Kidney (tissue), 14 donors: ENCODE results near the gene CACNB1. TPM values are rescaled to one million over a fixed set of nuclear protein-coding genes. Genes with fewer than 3 reads are reported as not detected.
A peak's percentile ranks its signal among the peaks of the same experiment; 100 is the strongest.

Experiments used
- DNase-seq, 5 donors: peaks; one replicate each; pipeline ENCODE4 v3.0.0-alpha.2; 2013 to 2020
- FAIRE-seq: peaks from 2 replicates; lab custom pipeline; 2012; peaks lifted over from hg19 to GRCh38; lab: Jason Lieb, UNC
- H3K27ac ChIP-seq, 2 donors: one replicate each; pipeline ENCODE4 v1.7.0; 2013; ENCODE audit warnings: low read depth in 2 of 2, low read length in 2 of 2, inconsistent platforms in 1 of 2
- H3K27me3 ChIP-seq: one replicate; pipeline ENCODE4 v1.7.1; 2013; ENCODE audit warnings: low read length, inconsistent platforms; ENCODE audit not compliant: control insufficient read depth, insufficient read depth
- H3K36me3 ChIP-seq, 3 donors: one replicate each; pipeline versions ENCODE4 v1.7.0 to v1.7.1; 2013; ENCODE audit warnings: low read length in 3 of 3, control low read depth in 1 of 3, inconsistent platforms in 1 of 3; ENCODE audit not compliant: insufficient read depth in 3 of 3, control insufficient read depth in 2 of 3
- H3K4me1 ChIP-seq, 3 donors: one replicate each; pipeline versions ENCODE4 v1.7.0 to v1.7.1; 2013; ENCODE audit warnings: low read length in 3 of 3, inconsistent platforms in 1 of 3, low read depth in 1 of 3; ENCODE audit not compliant: control insufficient read depth in 2 of 3, insufficient read depth in 2 of 3
- H3K4me3 ChIP-seq, 3 donors: one replicate each; pipeline versions ENCODE4 v1.7.0 to v1.8.1; 2013; ENCODE audit warnings: low read length in 3 of 3, control low read depth in 1 of 3, inconsistent platforms in 1 of 3
- H3K9ac ChIP-seq, 3 donors: one replicate each; pipeline versions ENCODE4 v1.7.0 to v1.7.1; 2013; ENCODE audit warnings: low read length in 3 of 3, control low read depth in 1 of 3, inconsistent platforms in 1 of 3
- H3K9me3 ChIP-seq, 3 donors: one replicate each; pipeline versions ENCODE4 v1.7.0 to v1.7.1; 2013; ENCODE audit warnings: low read length in 3 of 3, control low read depth in 1 of 3, inconsistent platforms in 1 of 3; ENCODE audit not compliant: control insufficient read depth in 2 of 3, insufficient read depth in 1 of 3
- CTCF ChIP-seq: IDR thresholded peaks from 3 replicates; pipeline ENCODE4 v1.5.1; 2012; ENCODE audit warnings: mild to moderate bottlenecking, moderate library complexity, borderline replicate concordance; ENCODE audit not compliant: insufficient read depth; ENCODE audit errors: extremely low read depth
- intact Hi-C: fragments of 100-400 bp; cut with DNase I; formaldehyde crosslinking; loops from one replicate; pipeline ENCODE4 v1.11.1; 2022
- polyA plus RNA-seq: library from polyadenylated mRNA; stranded (reverse); fragments of 350-450 nt; fragmentation: Illumina TruSeq; extraction: RNeasy Lipid Tissue Mini Kit (QIAGEN cat#74804); gene quantifications from one replicate; pipeline ENCODE4 v1.2.3, GENCODE V29; 2014; ENCODE audit warnings: low read depth, low replicate concordance; ENCODE audit not compliant: insufficient read depth
- total RNA-seq: library from RNA; stranded (reverse); fragmentation: NEBNext Ultra II Directional; extraction: Animal tissue kit (Norgen Biotek cat#: 25700); gene quantifications from one replicate; pipeline ENCODE4 v1.2.1, GENCODE V29; 2021
- donor health status: control.
- donor health status: control.
- donor health status: control.
- donor health status: control.
- donor health status: control.
- donor health status: DM: yes; HTN: yes; CAD: no.
- donor health status: Normal renal cell carcinoma (clear cell type).

The CACNB1 gene
- total and polyA plus RNA-seq, 2 donors from 2014 or later, result 1.4 to 9.9 TPM

DNA sequence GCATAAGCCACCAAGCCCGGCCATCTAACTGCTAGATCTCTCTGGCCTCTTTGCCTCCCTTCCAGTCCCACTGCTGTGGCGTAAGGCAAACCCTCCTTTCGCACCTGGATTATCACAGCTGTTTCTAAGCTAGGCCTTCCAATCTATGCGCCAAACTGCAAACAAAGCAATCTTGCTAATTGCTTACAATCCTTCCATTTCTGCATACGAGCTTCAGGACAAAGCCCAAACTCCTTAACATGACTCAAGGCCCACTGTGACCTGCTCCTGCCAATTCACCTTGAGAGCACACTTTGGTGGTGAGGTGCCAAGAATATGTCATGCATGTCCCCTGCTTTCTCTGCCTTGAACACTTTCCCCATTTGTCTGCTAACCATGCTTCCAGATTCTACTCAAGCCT is 25.5 kb downstream of the CACNB1 start:
- Histone ChIP-seq H3K27ac (no peak overlapping the region), H3K4me1 (no peaks in the 10 kb centered on the region), H3K4me3 (peak overlapping the region in 1 of 3 donors; percentile 11), H3K36me3 (no peaks in the 10 kb centered on the region), H3K27me3 (no peaks in the 10 kb centered on the region), H3K9me3 (no peaks in the 10 kb centered on the region), H3K9ac (no peak overlapping the region)
- no peak for DNase-seq
- no peak for FAIRE-seq
- intact Hi-C loops, result no loop called here
- no peak for TF ChIP-seq CTCF

GRCh38 chr17:39170558-39170957 is 26.9 kb downstream of the CACNB1 start:
- H3K27me3 ChIP-seq, result no peaks in the 10 kb centered on the region
- no peak overlapping the region for H3K9ac ChIP-seq
- DNase-seq, result no peak
- TF ChIP-seq CTCF, result no peak
- H3K4me1 ChIP-seq, result no peaks in the 10 kb centered on the region
- H3K27ac ChIP-seq, result no peak overlapping the region
- no peaks in the 10 kb centered on the region for H3K36me3 ChIP-seq
- no peak for FAIRE-seq
- intact Hi-C loops, result no loop called here
- H3K4me3 ChIP-seq, result no peak overlapping the region
- H3K9me3 ChIP-seq, result no peaks in the 10 kb centered on the region

- H3K9ac ChIP-seq, result no peak overlapping the region
- H3K36me3 ChIP-seq, result no peaks in the 10 kb centered on the region
- DNase-seq (no peak), FAIRE-seq (no peak)
- H3K4me3 ChIP-seq, result no peak overlapping the region
- intact Hi-C loops, result no loop called here
- no peak for TF ChIP-seq CTCF
- H3K4me1 ChIP-seq, result peaks cover 0 to 3% (median 0%) of the 10 kb centered on the region in 3 donors
- H3K9me3 ChIP-seq, result no peaks in the 10 kb centered on the region
- no peaks in the 10 kb centered on the region for H3K27me3 ChIP-seq
- no peak overlapping the region for H3K27ac ChIP-seq
Observed at GRCh38 chr17:39170109-39170508, 27.4 kb downstream of the CACNB1 start.

GRCh38 chr17:39169518-39169917 is 28.0 kb downstream of the CACNB1 start:
- no peak for TF ChIP-seq CTCF
- Histone ChIP-seq H3K9me3 (no peaks in the 10 kb centered on the region), H3K27ac (no peak overlapping the region), H3K36me3 (no peaks in the 10 kb centered on the region), H3K9ac (no peak overlapping the region), H3K4me3 (no peak overlapping the region), H3K27me3 (no peaks in the 10 kb centered on the region), H3K4me1 (peaks cover 0 to 8% (median 0%) of the 10 kb centered on the region in 3 donors)
- no peak for DNase-seq
- intact Hi-C loops, result no loop called here
- no peak for FAIRE-seq
